T-helper 1 cell treated with Interleukin-12 subunit alpha and Interleukin-12 subunit beta and Interleukin-4 antibody, amounts not matched to agents 30 μg/mL and 1 μg/mL, for 36 hours (primary cell): ENCODE data around the gene RARS2.

Experiments used
- H3K27ac Mint-ChIP-seq: one replicate; pipeline ENCODE4 v1.8.0; 2021; ENCODE audit warnings: mild to moderate bottlenecking, mixed read lengths
- H3K27me3 Mint-ChIP-seq: one replicate; pipeline ENCODE4 v1.8.0; 2021; ENCODE audit warnings: low read depth, mixed read lengths
- H3K36me3 Mint-ChIP-seq: one replicate; pipeline ENCODE4 v1.8.0; 2021; ENCODE audit warnings: low read depth, mixed read lengths
- H3K4me1 Mint-ChIP-seq: one replicate; pipeline ENCODE4 v1.8.0; 2021; ENCODE audit warnings: low read depth, mixed read lengths
- H3K4me3 Mint-ChIP-seq: one replicate; pipeline ENCODE4 v1.8.0; 2021; ENCODE audit warnings: mild to moderate bottlenecking, moderate library complexity, mixed read lengths
- H3K9me3 Mint-ChIP-seq: one replicate; pipeline ENCODE4 v1.8.0; 2021; ENCODE audit warnings: mixed read lengths

Gene RARS2

GRCh38 chr6:87551799-87552198 lies 38.0 kb downstream of the RARS2 start:
- no peak overlapping the region for H3K27ac Mint-ChIP-seq
- peaks cover 2% of the 10 kb centered on the region for H3K4me1 Mint-ChIP-seq
- no peak overlapping the region for H3K4me3 Mint-ChIP-seq
- no peaks in the 10 kb centered on the region for H3K27me3 Mint-ChIP-seq
- H3K9me3 Mint-ChIP-seq, result no peaks in the 10 kb centered on the region
- peaks cover 26% of the 10 kb centered on the region for H3K36me3 Mint-ChIP-seq

DNA sequence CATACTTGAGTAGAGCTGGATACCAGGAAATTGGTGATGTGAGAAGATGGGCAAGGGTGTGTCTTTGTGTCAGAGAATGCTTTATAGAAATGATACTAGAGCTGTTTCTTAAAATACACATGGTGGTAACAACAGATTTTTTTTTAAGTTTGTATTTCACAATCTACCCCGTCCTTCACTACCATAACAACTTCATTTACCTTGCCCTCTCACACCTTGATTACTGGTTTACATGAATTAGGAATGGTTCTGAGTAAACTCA lies 45.4 kb downstream of the RARS2 start:
- H3K4me3 Mint-ChIP-seq, result no peak overlapping the region
- H3K27ac Mint-ChIP-seq, result no peak overlapping the region
- H3K27me3 Mint-ChIP-seq, result no peaks in the 10 kb centered on the region
- peaks cover 40% of the 10 kb centered on the region for H3K36me3 Mint-ChIP-seq
- H3K4me1 Mint-ChIP-seq, result peaks cover 7% of the 10 kb centered on the region
- H3K9me3 Mint-ChIP-seq, result peaks cover 12% of the 10 kb centered on the region

GRCh38 chr6:87543696-87544473 lies 45.9 kb downstream of the RARS2 start:
- Mint-ChIP-seq H3K27me3 (no peaks in the 10 kb centered on the region), H3K4me3 (no peak overlapping the region), H3K4me1 (peaks cover 7% of the 10 kb centered on the region), H3K36me3 (peaks cover 45% of the 10 kb centered on the region), H3K9me3 (peaks cover 14% of the 10 kb centered on the region), H3K27ac (no peak overlapping the region)

GRCh38 chr6:87541744-87542143 lies 48.0 kb downstream of the RARS2 start:
- no peak overlapping the region for H3K27ac Mint-ChIP-seq
- H3K4me1 Mint-ChIP-seq, result peaks cover 7% of the 10 kb centered on the region
- H3K4me3 Mint-ChIP-seq, result no peak overlapping the region
- peaks cover 14% of the 10 kb centered on the region for H3K9me3 Mint-ChIP-seq
- H3K36me3 Mint-ChIP-seq, result peaks cover 47% of the 10 kb centered on the region
- no peaks in the 10 kb centered on the region for H3K27me3 Mint-ChIP-seq

DNA sequence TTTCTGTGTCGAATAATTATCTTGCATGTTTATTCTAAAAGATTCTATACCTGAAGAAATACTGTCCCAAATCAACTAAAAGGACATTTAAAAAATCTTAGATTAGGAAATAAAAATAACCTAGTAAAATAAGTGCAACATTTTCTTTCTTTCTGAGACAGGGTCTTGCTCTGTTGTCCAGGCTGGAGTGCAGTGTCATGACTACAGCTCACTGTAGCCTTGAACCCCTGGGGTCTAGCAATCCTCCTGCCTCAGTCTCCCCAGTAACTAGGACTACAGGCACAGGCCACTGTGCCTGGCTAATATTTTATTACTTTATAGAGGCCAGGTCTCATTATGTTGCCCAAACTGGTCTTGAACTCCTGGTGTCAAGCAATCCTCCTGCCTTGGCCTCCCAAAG lies 48.7 kb downstream of the RARS2 start:
- no peak overlapping the region for H3K4me3 Mint-ChIP-seq
- no peak overlapping the region for H3K27ac Mint-ChIP-seq
- H3K27me3 Mint-ChIP-seq, result no peaks in the 10 kb centered on the region
- peaks cover 14% of the 10 kb centered on the region for H3K9me3 Mint-ChIP-seq
- H3K36me3 Mint-ChIP-seq, result peaks cover 45% of the 10 kb centered on the region
- H3K4me1 Mint-ChIP-seq, result peaks cover 7% of the 10 kb centered on the region

DNA sequence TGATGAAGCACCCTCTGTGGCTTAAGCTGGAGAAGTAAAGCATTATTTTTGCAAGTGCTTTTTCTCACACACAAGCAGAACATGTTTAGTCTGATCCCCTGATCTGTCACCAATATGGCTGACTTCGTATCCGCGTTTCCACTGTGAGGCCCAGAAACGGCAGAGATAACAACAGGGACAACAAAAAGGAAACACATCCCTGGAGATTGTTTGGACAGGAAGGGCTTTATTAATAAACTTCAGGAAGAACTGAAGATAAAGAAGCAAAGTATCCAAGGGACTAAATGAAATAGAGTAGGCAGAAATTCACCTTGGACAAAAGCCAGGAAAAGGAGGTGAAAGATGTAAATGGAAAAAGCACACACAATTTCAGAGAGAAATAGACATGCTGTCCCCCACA lies 49.2 kb downstream of the RARS2 start:
- Mint-ChIP-seq H3K9me3 (peaks cover 14% of the 10 kb centered on the region), H3K27ac (no peak overlapping the region), H3K27me3 (no peaks in the 10 kb centered on the region), H3K4me3 (no peak overlapping the region), H3K36me3 (peaks cover 43% of the 10 kb centered on the region), H3K4me1 (peaks cover 7% of the 10 kb centered on the region)

- Mint-ChIP-seq H3K4me1 (peaks cover 4% of the 10 kb centered on the region), H3K9me3 (peaks cover 14% of the 10 kb centered on the region), H3K27ac (no peak overlapping the region), H3K36me3 (peaks cover 34% of the 10 kb centered on the region), H3K27me3 (no peaks in the 10 kb centered on the region), H3K4me3 (no peak overlapping the region)
Measured at GRCh38 chr6:87539554-87539953, 50.2 kb downstream of the RARS2 start.

- H3K27me3 Mint-ChIP-seq, result no peaks in the 10 kb centered on the region
- H3K4me1 Mint-ChIP-seq, result peaks cover 1% of the 10 kb centered on the region
- peaks cover 34% of the 10 kb centered on the region for H3K36me3 Mint-ChIP-seq
Measured at GRCh38 chr6:87538510-87539260, 51.1 kb downstream of the RARS2 start.

DNA sequence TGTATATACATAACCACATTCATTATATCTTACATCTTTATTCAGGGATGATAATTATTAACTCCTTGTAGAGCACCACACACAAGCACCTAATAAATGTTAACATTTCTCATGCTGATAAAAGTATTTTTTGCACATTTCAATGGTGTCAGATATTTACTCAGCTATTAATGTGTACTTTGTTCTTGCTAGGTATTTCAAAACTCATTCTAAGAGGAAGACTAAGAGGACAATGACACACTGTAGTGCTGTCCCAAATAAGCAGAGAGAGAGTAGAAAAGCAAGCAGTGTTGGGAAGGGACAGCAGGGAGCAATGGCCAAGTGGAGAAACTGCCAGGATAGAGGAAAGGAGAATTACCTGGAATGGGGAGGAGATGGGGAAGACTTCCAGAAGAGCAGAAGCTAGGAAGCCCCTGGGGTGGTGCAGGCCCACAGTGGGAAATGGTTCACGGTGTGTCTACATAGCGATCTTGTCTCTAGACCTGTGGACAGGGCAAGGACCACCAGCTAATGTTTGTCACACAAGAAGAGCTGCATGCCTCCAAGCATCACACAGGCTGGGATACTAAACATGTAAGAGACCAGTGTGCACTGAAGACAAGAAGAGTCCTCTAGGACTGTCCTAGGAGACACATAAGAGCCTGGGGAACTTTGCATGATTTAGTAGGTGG lies 55.3 kb downstream of the RARS2 start:
- H3K27me3 Mint-ChIP-seq, result no peaks in the 10 kb centered on the region
- H3K27ac Mint-ChIP-seq, result no peak overlapping the region
- peaks cover 26% of the 10 kb centered on the region for H3K36me3 Mint-ChIP-seq
- H3K9me3 Mint-ChIP-seq, result peaks cover 3% of the 10 kb centered on the region
- H3K4me1 Mint-ChIP-seq, result no peaks in the 10 kb centered on the region
- no peak overlapping the region for H3K4me3 Mint-ChIP-seq

More at GRCh38 chr6:87538510-87539260, 51.1 kb downstream of the RARS2 start:
- H3K4me3 Mint-ChIP-seq, result no peak overlapping the region
- H3K9me3 Mint-ChIP-seq, result peaks cover 14% of the 10 kb centered on the region
- H3K27ac Mint-ChIP-seq, result no peak overlapping the region

DNA sequence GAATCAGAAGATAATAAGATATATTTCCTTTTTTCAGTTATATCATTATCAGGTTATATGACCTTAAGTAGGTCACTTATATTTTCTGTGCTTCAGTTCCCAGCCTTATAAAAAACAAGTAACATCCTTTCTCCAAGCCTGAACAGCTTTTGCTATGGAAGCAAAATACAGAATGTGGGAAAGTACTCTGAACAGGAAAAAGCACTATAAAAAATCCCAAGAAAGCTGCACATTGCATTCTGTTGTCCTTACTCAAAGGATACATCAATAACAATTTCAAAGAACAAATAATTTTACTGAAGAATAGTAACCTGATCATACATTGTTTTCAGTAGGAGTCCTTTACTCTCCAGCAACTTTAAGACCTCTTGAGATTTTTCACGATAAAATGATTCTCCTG lies 60.6 kb downstream of the RARS2 start:
- Mint-ChIP-seq H3K27ac (no peak overlapping the region), H3K4me3 (no peak overlapping the region), H3K27me3 (no peaks in the 10 kb centered on the region), H3K9me3 (no peaks in the 10 kb centered on the region), H3K36me3 (peaks cover 31% of the 10 kb centered on the region), H3K4me1 (peaks cover 7% of the 10 kb centered on the region)

GRCh38 chr6:87522686-87523085 lies 67.1 kb downstream of the RARS2 start:
- peaks cover 1% of the 10 kb centered on the region for H3K4me1 Mint-ChIP-seq
- no peak overlapping the region for H3K27ac Mint-ChIP-seq
- no peak overlapping the region for H3K4me3 Mint-ChIP-seq
- H3K36me3 Mint-ChIP-seq, result peaks cover 25% of the 10 kb centered on the region
- no peaks in the 10 kb centered on the region for H3K9me3 Mint-ChIP-seq
- H3K27me3 Mint-ChIP-seq, result no peaks in the 10 kb centered on the region

DNA sequence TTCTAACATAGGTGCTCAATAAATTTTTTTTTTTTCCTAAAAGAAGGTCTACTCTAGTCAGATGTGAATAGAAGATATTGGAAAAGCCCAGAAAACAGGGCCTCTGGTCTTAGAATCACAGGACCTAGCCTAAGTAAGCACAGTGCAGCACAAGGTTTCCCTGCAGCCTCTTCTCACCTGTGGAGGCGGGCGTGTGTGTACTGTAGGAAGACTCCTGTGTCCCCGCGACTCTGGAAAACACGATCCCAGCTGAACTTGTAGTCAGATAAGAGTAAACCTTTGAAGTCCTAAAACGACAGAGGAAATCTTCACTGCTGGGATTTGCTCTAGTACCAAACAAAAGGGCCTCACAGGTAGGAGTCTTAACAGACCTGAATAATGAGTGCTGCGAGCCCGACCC lies 71.3 kb downstream of the RARS2 start:
- peaks cover 6% of the 10 kb centered on the region for H3K4me1 Mint-ChIP-seq
- no peaks in the 10 kb centered on the region for H3K27me3 Mint-ChIP-seq
- peaks cover 18% of the 10 kb centered on the region for H3K36me3 Mint-ChIP-seq
- H3K9me3 Mint-ChIP-seq, result no peaks in the 10 kb centered on the region
- H3K4me3 Mint-ChIP-seq, result no peak overlapping the region
- H3K27ac Mint-ChIP-seq, result no peak overlapping the region

GRCh38 chr6:87514831-87515230 lies 75.0 kb downstream of the RARS2 start:
- H3K27ac Mint-ChIP-seq, result no peak overlapping the region
- peaks cover 26% of the 10 kb centered on the region for H3K36me3 Mint-ChIP-seq

DNA sequence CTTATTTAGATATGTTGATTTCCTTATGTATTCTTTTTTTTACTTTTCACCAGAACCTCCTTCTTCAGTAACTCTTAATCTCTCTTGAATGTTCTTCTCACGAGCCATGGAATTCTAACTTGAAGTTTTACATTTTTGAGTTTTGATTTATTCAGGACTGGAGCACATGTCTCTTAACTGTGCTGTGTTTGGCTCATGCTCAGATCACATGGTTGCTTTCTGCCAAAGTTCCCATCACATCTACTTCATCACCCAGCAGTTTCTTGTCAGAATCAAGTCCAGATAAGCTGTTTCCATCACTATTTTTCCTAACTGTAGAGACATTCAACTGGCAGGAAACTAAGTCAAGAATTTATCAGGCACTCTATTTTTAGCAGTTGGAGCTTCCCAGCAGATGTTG lies 85.3 kb downstream of the RARS2 start:
- Mint-ChIP-seq H3K36me3 (peaks cover 17% of the 10 kb centered on the region), H3K4me3 (no peak overlapping the region), H3K27me3 (no peaks in the 10 kb centered on the region), H3K27ac (no peak overlapping the region), H3K9me3 (no peaks in the 10 kb centered on the region), H3K4me1 (peaks cover 3% of the 10 kb centered on the region)

More at GRCh38 chr6:87514831-87515230, 75.0 kb downstream of the RARS2 start:
- Mint-ChIP-seq H3K4me3 (no peak overlapping the region), H3K27me3 (no peaks in the 10 kb centered on the region), H3K9me3 (no peaks in the 10 kb centered on the region), H3K4me1 (peaks cover 6% of the 10 kb centered on the region)
